T1000 (cell line): ENCODE data around the gene TOMM70.
A peak's percentile ranks its signal among the peaks of the same experiment; 100 is the strongest.
"Not testable (repeated sequence)": the region's sequence is repeated elsewhere in the genome, so short reads cannot be mapped to it uniquely, and the experiment has no call there.

Source experiments
- DNase-seq: peaks from one replicate; lab custom pipeline; 2025; ENCODE audit warnings: mixed read lengths; lab: John Stamatoyannopoulos, UW

TOMM70 gene

GRCh38 chr3:100361897-100362296 lies 39.0 kb downstream of the TOMM70 start:
- no peak for DNase-seq

GRCh38 chr3:100360757-100361496 lies 40.0 kb downstream of the TOMM70 start:
- DNase-seq: no peak

DNA sequence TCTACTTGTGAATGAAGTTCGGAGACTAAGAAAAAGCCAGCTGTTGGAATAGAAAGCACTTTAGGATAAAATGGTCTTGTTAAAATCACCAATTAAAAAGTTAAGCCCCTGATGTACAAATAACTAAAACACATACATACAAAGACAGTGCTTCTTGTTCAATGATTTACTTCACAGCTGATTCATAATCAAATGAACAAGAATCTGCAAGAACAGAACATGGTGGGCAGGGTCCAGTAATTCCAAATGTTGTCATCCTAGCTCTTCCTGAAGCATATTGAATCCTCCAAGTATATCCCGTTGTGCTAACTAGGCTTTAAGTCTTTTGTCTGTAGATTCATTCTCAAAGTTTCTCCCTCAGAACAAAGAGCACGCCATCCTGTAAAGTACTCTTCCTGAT lies 41.9 kb downstream of the TOMM70 start:
- no peak for DNase-seq

DNA sequence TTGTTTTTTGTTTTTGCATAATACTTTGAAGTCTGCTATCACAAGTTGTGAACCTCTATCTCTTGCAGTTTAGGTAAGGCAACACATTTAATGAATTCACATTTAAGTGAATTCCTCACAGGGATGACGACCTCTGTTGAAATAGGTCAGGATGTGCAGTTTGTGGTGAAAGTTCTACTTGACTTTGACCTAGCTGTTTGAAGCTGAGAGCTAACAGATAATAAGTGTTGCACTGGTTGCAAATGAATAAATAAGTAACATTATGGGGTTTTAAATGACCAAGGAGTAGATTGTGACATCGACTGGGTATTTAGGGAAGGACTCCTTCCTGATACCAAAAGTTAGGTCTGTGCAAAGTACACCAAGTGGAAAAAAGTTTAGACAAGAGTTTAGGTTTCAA lies 42.5 kb downstream of the TOMM70 start:
- DNase-seq: no peak

- no peak for DNase-seq
Measured at GRCh38 chr3:100354850-100355249, 46.0 kb downstream of the TOMM70 start.

- no peak for DNase-seq
Measured at GRCh38 chr3:100352296-100353231, 48.3 kb downstream of the TOMM70 start.

DNA sequence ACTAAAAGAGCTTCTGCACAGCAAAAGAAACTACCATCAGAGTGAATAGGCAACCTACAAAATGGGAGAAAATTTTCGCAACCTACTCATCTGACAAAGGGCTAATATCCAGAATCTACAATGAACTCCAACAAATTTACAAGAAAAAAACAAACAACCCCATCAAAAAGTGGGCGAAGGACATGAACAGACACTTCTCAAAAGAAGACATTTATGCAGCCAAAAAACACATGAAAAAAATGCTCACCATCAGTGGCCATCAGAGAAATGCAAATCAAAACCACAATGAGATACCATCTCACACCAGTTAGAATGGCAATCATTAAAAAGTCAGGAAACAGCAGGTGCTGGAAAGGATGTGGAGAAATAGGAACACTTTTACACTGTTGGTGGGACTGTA lies 49.1 kb downstream of the TOMM70 start:
- not testable (repeated sequence) for DNase-seq

- DNase-seq: no peak
Measured at GRCh38 chr3:100348727-100349126, 52.2 kb downstream of the TOMM70 start.

GRCh38 chr3:100340527-100340926 lies 60.4 kb downstream of the TOMM70 start:
- no peak for DNase-seq

DNA sequence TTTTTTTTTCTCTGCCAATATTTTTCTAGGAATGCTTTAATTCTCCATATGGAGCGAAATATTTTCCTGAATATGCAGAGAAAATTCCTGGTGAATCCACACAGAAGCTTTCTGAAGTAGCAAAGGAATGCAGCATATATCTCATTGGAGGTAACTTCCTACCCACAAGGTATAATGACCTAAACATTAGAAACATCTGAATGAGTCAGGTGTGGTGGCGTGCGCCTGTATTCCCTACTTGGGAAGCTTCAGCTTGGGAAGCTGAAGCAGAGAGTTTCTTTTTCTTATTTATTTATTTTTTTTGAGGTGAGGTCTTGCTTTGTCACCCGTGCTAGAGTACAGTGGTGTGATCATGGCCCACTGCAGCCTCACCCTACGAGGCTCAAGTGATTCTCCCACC lies 61.1 kb downstream of the TOMM70 start:
- no peak for DNase-seq

- no peak for DNase-seq
Measured at GRCh38 chr3:100338911-100339310, 62.0 kb downstream of the TOMM70 start.

- not testable (repeated sequence) for DNase-seq
Measured at GRCh38 chr3:100336229-100336628, 64.7 kb downstream of the TOMM70 start.

GRCh38 chr3:100335434-100335833 lies 65.5 kb downstream of the TOMM70 start:
- DNase-seq: no peak

- peak; percentile 60 for DNase-seq
Measured at GRCh38 chr3:100334488-100335351, 66.2 kb downstream of the TOMM70 start, which contains the start of gene NIT2. Gene NIT2 (plus strand): TSS chr3:100334757. CDS start chr3:100334792, 35 bp downstream.

- no peak for DNase-seq
Measured at GRCh38 chr3:100333970-100334487, 66.9 kb downstream of the TOMM70 start.

- DNase-seq: no peak
Measured at GRCh38 chr3:100333051-100333450, 67.8 kb downstream of the TOMM70 start.

GRCh38 chr3:100331660-100332059 lies 69.2 kb downstream of the TOMM70 start:
- DNase-seq: no peak

DNA sequence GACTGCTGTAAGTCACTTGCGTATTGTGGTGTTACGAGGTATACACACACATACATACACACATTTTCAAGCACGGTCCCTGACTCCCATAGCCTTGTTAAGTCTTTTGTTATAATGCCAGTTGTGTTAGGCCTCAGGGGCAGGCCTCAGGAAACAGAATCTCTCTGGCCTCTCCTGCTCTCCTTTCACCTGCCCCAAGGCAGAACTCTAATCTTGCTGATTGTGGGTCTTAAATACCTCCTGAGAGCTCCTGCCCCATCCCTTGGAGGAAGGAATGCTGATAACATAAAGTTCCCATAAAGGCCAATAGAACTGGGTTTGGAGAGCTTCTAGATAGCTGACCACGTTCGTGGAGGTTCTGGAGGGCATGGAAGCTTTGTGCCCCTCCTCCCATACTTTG lies 70.2 kb downstream of the TOMM70 start:
- no peak for DNase-seq

- DNase-seq: no peak
Measured at GRCh38 chr3:100329800-100330489, 70.9 kb downstream of the TOMM70 start.

DNA sequence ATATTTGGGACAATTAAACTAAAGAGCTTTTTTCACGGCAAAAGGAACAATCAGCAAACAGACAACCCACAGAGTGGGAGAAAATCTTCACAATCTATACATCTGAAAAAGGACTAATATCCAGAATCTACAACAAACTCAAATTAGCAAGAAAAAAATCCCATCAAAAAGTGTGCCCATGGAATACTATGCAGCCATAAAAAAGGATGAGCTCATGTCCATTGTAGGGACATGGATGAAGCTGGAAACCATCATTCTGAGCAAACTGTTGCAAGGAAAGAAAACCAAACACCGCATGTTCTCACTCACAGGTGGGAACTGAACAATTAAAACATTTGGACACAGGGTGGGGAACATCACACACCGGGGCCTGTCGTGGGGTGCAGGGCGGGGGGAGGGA lies 73.5 kb downstream of the TOMM70 start:
- not testable (repeated sequence) for DNase-seq

DNA sequence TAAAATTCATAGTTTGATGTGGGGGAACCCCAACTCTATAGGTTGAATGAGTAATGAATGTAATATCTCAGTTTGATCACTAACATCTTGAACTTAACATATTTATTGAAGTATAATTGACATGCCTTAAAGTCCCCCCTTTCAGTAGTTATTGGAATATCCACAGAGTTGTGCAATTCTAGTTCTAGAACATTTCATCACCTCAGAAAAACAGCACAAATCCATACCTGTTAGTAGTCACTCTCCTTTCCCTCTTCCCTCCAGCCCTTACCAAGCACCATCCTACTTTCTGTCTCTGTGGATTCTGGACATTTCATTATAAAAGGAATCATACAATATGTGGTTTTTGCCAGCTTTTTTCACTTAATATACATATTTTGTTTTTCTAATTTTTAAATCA lies 75.1 kb downstream of the TOMM70 start:
- no peak for DNase-seq
